NCI-H2029 (cell line): Measurements from ENCODE around the gene XPO5.
"Not testable (repeated sequence)": the region's sequence is repeated elsewhere in the genome, so short reads cannot be mapped to it uniquely, and the experiment has no call there.

ENCODE experiments used
- DNase-seq: peaks from one replicate; lab custom pipeline; 2025; lab: John Stamatoyannopoulos, UW

Gene XPO5

DNA sequence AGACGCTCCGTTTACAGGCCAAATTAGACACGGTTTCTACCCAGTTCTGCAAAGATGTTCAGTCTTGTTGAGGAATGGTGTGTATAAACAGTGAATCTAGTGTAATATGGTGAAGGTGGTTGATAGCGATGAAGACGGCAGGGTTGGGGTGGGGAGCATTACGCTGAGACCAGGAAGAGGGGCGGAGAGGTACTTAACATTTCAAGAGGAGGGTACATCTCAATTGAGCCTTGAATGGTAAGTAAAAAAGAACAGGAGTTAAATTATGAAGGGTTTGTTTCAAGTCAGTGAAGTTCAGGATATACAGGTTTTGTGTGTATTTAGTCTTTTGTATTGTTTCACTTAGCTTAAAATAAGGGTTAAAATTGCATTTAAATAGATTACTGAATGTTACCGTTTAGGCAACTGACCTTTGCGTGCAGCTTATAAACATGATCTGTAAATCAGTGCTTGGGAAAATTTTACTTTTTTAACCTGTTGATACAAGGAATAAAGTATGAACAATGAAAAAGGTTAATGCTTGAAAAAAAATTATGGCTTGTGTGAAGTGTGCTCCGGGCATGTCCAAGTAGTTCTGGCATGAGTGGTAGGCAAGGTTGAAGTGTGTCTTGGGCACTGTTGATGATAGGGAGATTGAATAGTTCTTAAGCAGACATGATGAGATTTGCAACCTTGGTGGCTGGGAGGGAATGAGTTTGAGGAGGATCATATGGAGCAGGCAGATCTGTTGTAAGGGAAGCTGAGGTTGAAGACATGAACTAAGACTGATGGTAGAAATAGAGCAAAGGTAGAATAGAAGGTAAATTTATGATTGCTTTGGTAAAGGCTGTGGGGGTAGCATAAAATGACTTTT lies 58.1 kb downstream of the XPO5 start:
- no peak for DNase-seq

DNA sequence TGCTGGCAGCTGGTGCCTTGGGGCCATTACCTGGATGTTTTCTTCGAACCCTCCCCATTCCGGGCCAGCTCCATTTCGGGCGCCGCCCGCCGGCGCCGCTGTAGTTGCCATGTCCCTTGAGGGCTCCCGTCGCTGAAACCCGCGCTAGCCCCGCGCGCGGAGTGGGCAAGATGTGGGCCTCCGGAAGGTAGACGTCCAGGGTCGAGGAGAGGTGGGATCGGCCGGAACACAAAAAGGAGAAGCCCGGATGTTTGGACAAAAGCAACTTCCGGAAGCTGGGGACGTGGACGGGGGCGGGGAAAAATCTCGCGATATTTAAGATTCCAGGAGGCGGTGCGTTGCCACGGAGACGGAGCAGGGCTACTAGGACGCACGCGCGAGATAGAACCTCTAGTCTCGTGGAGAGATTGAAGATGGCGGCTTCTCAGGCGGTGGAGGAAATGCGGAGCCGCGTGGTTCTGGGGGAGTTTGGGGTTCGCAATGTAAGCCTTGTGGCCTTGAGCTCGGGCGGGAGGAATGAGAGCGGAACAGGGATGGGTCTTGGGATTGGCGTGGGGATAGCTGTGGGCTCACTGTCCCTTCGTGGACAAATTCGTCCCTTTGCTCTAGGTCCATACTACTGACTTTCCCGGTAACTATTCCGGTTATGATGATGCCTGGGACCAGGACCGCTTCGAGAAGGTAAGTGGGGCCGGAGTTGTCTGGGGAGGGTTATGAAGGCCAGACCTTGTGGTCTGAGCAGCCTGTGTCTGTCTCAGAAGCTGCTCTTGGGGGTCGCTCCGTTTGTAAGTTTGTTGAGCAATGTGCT lies 58.9 kb downstream of the XPO5 start, which contains the start of the genes POLR1C and YIPF3:
Gene POLR1C (plus strand): TSS at position 393 of the 808 bp plus-strand sequence. CDS start 21 bp downstream, at position 414.
Gene YIPF3 (minus strand): TSS at position 230 of the 808 bp plus-strand sequence. CDS start 119 bp downstream, at position 111.
- DNase-seq: peak; percentile 99

DNA sequence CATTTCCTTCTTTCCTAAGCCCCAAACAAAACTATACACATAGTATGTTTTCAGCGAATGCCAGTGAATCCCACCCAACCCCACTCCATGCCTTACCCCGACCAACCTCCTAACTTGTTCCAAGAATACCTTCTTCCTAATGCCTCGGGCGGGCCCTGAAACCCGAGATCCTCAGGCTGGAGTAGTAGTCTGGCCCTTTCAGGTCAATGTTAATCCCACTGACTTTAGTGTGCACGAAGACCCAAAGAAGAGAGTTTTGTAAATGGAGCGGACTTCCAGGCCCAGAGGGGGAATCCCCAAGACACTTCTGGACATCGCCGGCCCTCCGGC lies 59.5 kb downstream of the XPO5 start:
- DNase-seq: no peak

DNA sequence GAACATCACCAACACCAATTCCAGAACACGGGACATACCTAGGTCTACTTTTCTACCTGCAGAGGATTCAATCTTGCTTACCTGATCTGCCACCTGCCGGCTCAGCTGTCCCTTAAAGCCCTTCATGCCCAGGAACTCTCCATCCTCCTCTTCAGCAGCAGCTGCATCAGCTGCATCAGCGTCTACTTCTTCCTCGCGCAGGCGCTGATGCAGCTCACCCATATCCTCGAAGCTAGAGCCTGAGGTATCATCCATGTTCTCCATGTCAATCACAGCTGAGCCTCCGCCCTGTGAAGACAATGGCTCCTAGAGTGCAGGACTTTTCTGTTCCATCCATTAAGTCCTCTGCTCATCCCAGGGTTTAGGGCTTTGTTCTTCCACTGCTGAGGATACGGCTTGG lies 60.0 kb downstream of the XPO5 start:
- DNase-seq: no peak

DNA sequence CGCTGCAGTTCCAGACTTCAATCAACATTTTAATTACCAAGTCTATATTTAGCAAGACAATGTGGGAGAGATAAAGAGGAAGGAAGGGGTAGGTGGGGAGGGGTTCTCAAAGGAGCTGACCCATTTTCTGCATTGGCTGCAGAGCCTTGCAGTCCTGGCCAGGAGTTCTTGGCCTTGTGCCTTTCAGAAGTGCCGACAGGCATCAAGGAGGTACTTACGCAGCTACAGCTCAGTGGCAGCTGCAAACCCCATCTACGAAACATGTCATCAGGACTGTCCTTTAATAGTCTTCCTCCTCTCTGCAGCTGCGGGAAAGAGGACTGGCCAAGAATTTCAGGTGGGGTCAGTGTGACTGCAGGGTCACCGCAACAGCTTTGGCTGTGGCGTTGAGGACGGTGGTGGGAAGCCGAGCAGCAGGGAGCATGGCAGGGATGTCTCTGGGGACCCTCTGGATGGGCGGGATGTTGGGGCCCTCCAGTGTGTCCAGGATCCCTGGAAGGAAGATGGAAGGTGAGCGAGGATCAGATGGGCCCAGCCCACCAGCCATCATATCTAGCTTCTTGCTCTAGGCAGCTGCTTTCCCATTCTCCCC lies 63.9 kb downstream of the XPO5 start:
- DNase-seq: no peak

DNA sequence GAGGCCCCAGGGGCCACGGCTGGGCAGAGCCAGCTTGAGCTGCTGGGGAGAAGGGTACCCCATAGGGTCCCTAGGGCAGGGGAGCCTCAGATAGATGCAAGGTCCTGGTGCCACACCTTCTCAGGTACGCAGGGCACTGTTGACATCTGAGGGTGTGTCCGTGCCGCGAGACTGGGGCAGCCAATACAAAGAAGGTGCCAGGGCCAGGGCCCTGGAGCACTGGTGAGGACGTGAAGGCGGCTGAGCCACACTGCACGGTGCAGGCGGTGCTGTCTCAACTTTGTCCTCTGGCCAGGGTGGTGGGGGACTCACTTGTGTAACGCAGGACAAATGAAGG lies 65.0 kb downstream of the XPO5 start:
- no peak for DNase-seq

DNA sequence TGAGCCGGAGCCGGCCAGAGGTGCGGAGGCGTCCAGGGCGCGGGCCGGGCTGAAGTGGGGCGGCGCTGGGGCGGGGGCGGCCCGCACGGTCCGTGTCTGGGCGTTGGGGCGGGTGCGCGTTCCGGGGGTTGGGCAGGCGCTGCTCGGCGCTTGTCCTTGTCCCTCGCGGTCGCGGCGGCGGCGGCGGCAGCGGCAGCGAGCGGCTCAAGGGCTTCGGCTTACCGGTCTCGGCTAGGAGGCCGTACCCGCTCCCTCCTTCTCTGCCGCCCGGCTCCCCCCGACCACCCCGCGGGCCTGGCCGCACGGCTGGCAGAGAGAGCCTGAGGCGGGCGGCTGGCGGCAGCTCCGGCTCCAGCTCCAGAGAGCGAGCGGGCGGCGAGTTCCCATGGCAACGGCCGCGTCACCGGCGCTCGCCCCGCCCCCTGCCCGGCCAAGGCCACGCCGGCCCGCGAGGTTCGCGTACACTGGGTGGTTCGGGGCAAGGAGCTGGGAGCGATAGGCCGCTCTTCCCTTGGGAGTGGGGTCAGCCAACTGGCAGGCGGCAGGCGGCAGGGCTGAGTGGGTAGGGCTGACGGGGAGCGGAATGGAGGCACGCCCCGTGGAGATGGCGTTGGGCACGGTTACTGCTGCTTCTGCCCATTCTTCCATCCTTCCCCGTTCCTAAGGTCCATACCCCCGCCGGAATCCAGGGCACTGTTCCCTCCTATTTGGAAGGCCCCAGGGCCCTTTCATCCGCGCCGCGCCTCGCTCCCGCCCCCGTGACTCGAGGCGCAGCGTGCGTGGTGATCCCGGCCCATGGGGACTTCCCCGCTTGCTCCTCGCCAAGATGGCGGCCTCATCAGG lies 65.6 kb downstream of the XPO5 start, which contains the start of gene LRRC73:
Gene LRRC73 (minus strand): TSS at position 363 of the 843 bp plus-strand sequence. CDS start 561 bp downstream, outside the sequence.
- peak; percentile 66 for DNase-seq

DNA sequence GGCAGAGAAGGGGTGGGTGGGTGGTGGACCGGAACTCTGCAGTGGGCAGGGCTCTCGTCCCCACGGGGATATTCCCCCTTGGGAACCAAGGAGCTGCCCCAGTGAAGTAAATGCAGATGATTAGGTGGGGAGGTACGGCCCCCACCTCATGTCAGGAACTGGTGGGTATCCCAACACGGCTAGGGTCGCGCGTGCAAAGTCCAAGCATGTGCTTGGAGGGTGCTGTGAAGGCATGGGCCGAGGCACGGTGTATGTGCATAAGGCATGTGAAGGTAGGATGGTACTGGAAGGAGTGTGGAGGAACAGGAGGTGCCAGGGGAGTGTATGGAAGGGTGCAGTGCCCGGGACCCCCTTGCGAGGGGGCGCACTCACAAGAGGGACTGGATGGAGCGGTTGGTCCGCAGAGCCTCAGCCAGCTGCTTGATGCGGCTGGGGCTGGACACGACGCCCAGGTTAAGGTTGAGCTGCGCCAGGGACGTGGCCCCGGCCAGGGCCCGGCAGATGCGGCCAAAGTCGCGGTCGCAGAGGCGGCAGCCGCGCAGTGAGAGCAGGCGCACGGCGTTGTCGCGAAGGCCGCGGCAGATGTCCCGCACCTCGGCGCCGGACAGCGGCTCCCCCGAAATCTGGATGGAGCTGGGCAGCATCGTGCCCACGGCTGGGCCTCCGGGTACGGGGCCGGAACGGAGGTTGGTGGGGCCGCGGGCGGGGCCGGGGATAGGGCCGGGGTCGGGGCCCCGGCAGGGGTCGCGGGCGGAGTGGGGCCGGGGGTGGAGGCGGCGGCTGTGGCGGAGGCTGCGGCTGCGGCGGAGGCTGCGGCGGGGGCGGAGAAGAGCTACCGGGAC lies 66.5 kb downstream of the XPO5 start:
- no peak for DNase-seq

DNA sequence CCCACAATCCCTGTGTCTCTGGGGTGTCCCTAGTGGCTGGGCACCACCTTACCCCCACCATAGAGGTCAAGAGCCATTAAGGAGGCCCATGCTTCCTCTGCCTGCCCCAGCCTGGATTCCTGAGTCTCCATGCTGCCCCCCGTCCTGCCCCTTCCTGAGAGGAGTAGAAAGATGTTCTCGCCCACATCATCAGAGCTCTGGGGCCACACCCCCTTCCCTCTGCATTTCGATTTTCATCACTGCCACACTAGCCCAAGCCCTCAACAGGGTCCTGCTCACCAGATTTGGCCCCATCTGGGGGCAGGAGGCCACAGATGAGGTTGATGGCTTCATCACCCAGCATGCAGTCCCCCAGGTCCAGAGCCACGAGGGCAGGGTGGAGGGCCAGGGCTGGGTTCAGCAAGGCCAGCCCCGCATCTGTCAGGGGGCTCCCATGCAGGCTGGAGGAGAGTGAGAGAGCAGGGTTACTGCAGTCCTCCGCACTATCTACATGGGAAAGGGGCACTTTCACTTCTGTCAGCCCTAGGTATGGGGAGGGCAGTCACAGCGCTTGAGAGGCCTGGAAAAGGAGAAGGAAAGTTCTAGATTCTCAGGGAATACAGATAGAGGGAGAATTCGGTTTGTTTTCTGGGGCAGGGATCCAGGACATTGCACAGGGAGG lies 67.2 kb downstream of the XPO5 start:
- no peak for DNase-seq

DNA sequence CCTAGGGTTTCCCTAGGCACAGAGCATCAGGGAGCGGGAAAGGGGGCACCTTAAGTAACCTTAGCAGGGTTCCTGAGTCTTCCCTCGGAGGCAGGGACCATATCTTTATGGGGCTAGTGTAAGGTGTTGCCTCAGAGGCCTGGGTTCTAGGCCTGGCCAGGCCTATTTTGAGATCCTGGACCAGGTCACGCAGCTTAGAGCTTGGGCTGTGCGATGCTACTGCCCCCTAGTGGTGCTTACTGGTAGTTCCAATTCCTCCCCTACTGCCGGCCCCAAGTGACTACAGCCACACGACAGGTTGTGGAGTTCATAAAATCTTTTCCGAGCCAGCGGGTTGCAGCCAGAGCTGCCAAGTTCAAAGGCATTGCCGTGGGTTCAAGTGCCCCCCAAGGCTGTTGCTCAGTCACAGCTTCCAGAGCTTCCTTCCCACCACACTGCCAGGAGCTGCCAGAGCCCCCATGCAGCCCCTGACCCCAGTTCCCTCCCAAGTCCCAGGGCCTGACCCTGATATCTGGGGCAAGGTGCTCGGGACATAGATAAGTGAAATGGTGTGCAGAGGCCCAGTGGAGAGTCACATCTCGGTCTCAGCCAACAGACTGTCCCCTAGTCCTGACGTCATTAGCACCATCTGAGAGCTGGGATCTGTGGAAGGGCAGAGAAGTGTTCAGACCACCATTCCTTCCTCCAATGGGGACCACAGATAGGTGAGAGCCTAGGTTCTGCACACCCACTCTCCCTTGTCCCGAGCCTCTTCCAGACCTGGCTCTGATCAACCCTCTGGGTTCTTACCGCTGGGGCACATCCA lies 69.0 kb downstream of the XPO5 start:
- DNase-seq: peak; percentile 63

DNA sequence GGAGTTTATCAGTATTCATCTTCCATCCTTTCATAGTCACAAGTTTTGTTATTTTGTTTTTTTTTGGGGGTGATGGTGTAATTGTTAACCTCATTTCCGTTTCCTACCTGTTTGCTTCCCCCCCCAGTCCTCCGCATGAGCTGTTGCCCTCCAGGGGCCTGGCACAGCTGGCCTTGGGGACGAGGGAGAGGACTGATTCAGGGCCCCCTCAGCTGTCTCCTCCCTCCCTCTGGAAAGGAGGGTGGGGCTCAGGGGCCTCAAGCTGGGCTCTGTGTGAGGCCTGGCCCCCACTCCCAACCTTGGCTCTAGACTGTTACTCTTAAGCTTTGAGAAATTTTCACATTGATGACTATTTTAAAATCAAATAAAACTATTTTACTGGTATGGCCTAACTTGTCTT lies 69.7 kb downstream of the XPO5 start:
- no peak for DNase-seq

DNA sequence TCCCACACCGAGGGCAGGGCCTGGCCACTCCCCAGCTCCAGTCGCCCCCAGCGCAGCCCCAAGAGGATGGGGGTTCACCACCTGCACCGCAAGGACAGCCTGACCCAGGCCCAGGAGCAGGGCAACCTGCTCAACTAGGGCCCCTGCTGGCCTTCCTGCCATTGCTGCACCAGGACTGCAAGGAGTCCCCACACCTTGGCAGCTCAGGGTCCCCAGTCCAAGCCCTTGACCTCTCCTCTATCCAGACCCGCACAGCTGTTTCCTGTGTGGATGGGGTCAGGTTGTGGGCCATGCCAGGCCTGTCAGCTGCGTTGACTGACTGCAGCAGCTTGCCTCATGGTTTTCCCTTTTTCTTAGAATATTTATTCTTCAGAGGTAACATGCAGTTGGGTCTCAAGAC lies 70.1 kb downstream of the XPO5 start:
- no peak for DNase-seq

DNA sequence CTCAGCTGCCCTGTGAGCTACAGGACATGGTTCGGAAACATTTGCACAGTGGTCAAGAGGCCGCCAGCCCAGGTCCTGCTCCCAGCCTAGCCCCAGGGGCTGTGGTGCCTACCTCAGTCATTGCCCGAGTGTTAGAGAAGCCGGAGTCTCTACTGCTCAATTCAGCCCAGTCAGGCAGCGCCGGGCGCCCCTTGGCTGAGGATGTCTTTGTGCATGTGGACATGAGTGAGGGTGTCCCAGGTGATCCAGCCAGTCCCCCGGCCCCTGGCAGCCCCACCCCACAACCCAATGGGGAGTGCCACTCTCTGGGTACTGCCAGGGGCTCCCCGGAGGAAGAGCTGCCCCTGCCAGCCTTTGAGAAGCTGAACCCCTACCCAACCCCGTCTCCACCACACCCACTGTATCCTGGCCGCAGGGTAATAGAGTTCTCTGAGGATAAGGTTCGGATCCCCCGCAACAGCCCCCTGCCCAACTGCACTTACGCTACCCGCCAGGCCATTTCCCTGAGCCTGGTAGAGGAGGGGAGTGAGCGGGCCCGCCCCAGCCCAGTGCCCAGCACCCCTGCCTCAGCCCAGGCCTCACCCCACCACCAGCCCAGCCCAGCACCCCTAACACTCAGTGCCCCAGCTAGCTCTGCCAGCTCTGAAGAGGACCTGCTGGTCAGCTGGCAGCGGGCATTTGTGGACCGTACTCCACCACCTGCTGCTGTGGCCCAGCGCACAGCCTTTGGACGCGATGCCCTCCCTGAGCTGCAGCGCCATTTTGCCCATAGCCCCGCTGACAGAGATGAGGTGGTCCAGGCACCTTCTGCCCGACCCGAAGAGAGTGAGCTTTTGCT lies 70.9 kb downstream of the XPO5 start:
- no peak for DNase-seq

DNA sequence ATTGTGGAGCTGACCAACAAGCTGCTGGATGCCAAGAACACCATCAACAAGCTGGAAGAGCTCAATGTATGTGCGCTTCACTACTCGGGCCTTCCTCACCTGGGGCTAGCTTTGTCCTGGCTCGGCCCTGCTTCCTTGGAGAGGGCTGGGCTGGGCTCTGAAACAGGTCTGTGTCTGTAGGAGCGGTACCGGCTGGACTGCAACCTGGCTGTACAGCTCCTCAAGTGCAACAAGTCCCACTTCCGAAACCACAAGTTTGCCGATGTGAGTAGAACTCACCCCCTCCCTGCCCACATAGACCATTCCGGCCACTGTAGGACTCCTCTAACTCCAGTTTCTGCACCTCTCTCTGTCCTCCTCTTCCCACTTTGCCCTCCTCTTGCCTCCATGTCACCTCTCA lies 72.4 kb downstream of the XPO5 start:
- DNase-seq: no peak

DNA sequence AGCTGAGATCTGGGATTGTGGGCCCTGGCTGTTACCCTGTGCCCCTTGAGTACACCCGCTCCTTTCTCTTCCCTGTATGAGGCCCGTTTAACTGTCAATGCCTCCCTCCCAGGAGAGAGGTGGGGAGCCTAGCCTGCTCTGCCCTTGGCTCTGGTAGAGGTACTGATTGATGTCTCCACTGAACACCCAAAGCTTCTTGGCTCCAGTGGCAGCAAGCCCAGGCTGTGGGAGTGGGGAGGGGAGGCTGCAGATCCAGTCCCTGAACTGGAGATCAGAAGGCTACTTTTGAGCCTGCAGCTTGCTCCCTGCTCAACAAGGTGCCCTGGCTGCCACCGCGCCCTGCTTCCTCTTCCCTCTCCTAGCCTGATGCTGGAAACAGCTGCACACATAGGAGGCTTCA lies 73.2 kb downstream of the XPO5 start:
- no peak for DNase-seq

DNA sequence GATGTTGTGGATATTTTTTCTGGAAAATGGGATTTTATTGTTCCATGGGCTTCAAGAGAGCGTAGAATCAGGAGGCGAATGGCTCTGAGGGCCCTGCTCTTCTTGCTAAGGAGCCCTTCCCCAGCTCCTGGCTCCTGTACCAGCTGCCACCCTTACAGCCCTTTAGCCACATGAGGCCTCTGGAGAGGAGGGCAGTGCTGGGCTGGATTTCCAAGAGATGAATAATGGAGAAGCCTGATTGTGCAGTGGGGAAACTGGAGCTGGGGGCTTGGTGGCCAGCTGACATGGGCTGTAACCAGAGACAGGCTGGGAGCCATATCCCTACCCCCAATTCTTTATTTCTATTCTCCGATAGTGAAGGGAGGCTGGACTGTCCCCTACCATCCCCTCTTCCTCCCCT lies 74.9 kb downstream of the XPO5 start:
- no peak for DNase-seq

DNA sequence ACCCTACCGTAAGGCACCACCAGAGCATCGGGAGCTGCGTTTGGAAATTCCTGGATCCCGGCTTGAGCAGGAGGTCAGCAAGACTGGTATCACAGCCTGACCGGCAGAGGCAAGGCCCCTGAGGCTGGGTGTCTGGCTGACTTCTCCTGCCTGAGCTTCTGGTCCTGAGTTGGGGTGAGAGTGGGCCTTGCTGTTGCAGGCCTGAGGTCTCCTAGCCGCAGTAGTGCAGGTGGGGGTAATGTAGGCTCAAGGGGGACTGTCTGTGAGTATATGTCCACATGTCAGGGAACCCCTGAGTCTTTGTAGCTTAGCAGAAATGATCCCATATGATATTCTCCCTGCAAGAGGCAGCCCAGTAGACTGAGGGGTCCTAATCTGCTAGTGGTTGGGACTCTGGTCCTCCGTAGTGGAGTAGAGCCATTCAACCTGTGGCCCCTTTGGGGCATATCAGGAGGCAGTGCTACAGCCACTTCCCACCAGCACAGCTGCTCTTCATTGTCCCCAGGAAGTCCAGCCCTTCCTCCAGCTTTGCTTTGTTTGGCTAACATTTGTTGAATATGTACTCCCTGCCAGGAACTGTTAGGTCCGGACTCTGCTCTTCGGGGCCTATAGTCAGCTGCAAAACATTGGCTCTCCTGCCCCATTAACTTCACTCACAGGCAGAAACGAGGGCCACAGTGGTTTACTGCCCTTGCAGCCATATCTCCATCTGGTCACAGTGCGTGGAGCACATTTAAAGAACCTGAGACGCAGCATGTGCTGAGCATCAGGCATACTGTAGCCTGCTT lies 76.6 kb downstream of the XPO5 start:
- DNase-seq: no peak

DNA sequence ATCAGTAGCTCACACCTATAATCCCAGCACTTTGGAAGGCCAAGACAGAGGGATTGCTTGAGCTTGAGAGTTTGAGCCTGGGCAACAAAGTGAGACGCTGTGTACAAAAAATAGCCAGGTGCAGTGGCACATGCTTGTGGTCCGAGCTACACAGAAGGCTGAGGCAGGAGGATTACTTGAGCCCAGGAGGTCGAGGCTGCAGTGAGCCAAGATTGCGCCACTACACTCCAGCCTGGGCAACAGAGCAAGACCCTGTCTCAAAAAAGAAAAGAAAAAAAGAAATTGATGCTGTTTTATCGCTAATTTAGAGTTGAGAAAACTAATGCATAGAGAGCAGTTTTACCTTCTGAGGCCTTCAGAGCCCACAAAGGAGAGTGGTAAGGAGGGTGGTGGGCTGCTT lies 77.5 kb downstream of the XPO5 start:
- not testable (repeated sequence) for DNase-seq
